HepG2 (cell line): ENCODE measurements around the gene TMEM258. TPM values are rescaled to one million over a fixed set of nuclear protein-coding genes. Genes with fewer than 3 reads are reported as not detected.

Source experiments
- AGO1 ChIP-seq: fragments of 200-400 bp; formaldehyde crosslinking; IDR thresholded peaks from 2 replicates; pipeline ENCODE4 v1.6.1; 2017; ENCODE audit warnings: mild to moderate bottlenecking, low read depth, low read length, moderate library complexity; ENCODE audit not compliant: poor library complexity, severe bottlenecking
- ATF4 ChIP-seq, 2 experiments: fragments of 450-650 bp in 1 of 2; sonication (generic) in 1 of 2; formaldehyde crosslinking; IDR thresholded peaks; 2 replicates each; pipeline versions ENCODE4 v1.5.0 to v1.8.0; 2020 to 2022; ENCODE audit warnings: mild to moderate bottlenecking in 1 of 2, missing genetic modification reagents in 1 of 2
- IRX3 ChIP-seq: sonication (generic); formaldehyde crosslinking; IDR thresholded peaks from 2 replicates; pipeline ENCODE4 v1.8.1; 2023; ENCODE audit warnings: mild to moderate bottlenecking, low read depth, missing genetic modification reagents, borderline replicate concordance
- KAT2B ChIP-seq: fragments of 150-350 bp; IDR thresholded peaks from 2 replicates; pipeline ENCODE4 v1.6.1; 2014; ENCODE audit warnings: low read depth, low read length, borderline replicate concordance
- KAT8 ChIP-seq: IDR thresholded peaks from 2 replicates; pipeline ENCODE4 v1.6.1; 2016; ENCODE audit warnings: missing genetic modification reagents, missing compliant biosample characterization
- KDM3A ChIP-seq: IDR thresholded peaks from 2 replicates; pipeline ENCODE4 v1.6.1; 2018; ENCODE audit warnings: low read depth, missing compliant biosample characterization
- RCOR2 ChIP-seq: IDR thresholded peaks from 2 replicates; pipeline ENCODE4 v1.6.1; 2016; ENCODE audit warnings: missing biosample characterization, missing genetic modification reagents
- SIN3B ChIP-seq: fragments of 150-350 bp; IDR thresholded peaks from 2 replicates; pipeline ENCODE4 v1.6.1; 2014; ENCODE audit warnings: low read length
- SOX6 ChIP-seq, 2 experiments: fragments of 450-650 bp in 1 of 2; sonication (generic) in 1 of 2; formaldehyde crosslinking in 1 of 2; IDR thresholded peaks; 2 replicates each; pipeline versions ENCODE4 v1.4.0 to v1.6.1; 2017 to 2020; ENCODE audit warnings: antibody characterized with exemption in 1 of 2, mild to moderate bottlenecking in 1 of 2, missing genetic modification reagents in 1 of 2
- SRSF1 ChIP-seq: fragments of 200-400 bp; formaldehyde crosslinking; optimal IDR thresholded peaks from 2 replicates; pipeline ENCODE3; 2017; ENCODE audit warnings: mild to moderate bottlenecking, low read depth, low read length, moderate library complexity
- TIGD3 ChIP-seq: sonication (generic); formaldehyde crosslinking; IDR thresholded peaks from 2 replicates; pipeline ENCODE4 v1.5.1; 2020; ENCODE audit warnings: mild to moderate bottlenecking, missing genetic modification reagents, borderline replicate concordance
- YY1 ChIP-seq: IDR thresholded peaks from 2 replicates; pipeline ENCODE4 v1.6.1; 2011; ENCODE audit warnings: low read length, low read depth, moderate library complexity, mild to moderate bottlenecking; ENCODE audit not compliant: insufficient read depth, insufficient replicate concordance
- ZBTB20 ChIP-seq: sonication (generic); formaldehyde crosslinking; IDR thresholded peaks from 2 replicates; pipeline ENCODE4 v1.8.1; 2023; ENCODE audit warnings: missing genetic modification reagents, low read depth, mild to moderate bottlenecking, borderline replicate concordance
- ZNF280D ChIP-seq: sonication (generic); formaldehyde crosslinking; IDR thresholded peaks from 2 replicates; pipeline ENCODE4 v1.5.1; 2020; ENCODE audit warnings: mild to moderate bottlenecking, missing genetic modification reagents
- ZNF383 ChIP-seq: sonication (generic); formaldehyde crosslinking; IDR thresholded peaks from 2 replicates; pipeline ENCODE4 v1.4.0; 2020; ENCODE audit warnings: missing genetic modification reagents, mild to moderate bottlenecking, borderline replicate concordance
- ZNF530 ChIP-seq: sonication (generic); formaldehyde crosslinking; IDR thresholded peaks from 2 replicates; pipeline ENCODE4 v1.5.0; 2020; ENCODE audit warnings: low read depth, mild to moderate bottlenecking, missing genetic modification reagents
- ZNF574 ChIP-seq: sonication (generic); formaldehyde crosslinking; IDR thresholded peaks from 2 replicates; pipeline ENCODE4 v1.4.0; 2020; ENCODE audit warnings: missing genetic modification reagents
- ZNF790 ChIP-seq: sonication (generic); formaldehyde crosslinking; IDR thresholded peaks from 2 replicates; pipeline ENCODE4 v1.8.0; 2022; ENCODE audit warnings: missing genetic modification reagents, mild to moderate bottlenecking, borderline replicate concordance
- ZNF841 ChIP-seq: sonication (generic); formaldehyde crosslinking; IDR thresholded peaks from 2 replicates; pipeline ENCODE4 v1.8.1; 2023; ENCODE audit warnings: missing genetic modification reagents, borderline replicate concordance
- polyA plus RNA-seq, 8 experiments: library from polyadenylated mRNA; depleted of rRNA in 3 of 8; stranded (reverse) in 7 of 8; unstranded in 1 of 8; fragments of >200 nt; fragmentation: Illumina TruSeq in 4 of 8; extraction: Trizol in 4 of 8; gene quantifications; 2 replicates each; pipeline versions ENCODE4 v1.2.1 to v1.2.3, GENCODE V29; 2011 to 2016; ENCODE audit warnings: low read depth in 4 of 8, missing spikeins in 1 of 8, mixed read lengths in 1 of 8; ENCODE audit not compliant: insufficient read depth in 1 of 8
- total RNA-seq, 5 experiments: library from RNA; depleted of rRNA; stranded (reverse); fragments of >200 nt; fragmentation: Illumina TruSeq; extraction: Trizol; gene quantifications; 2 replicates each; pipeline ENCODE4 v1.2.3, GENCODE V29; 2016; ENCODE audit warnings: low read depth in 1 of 5

Gene TMEM258
- total and polyA plus RNA-seq, 2 of the 13 experiments (the other 11 are each of a cell fraction or from before 2014, with no cell fraction given): 175 to 424 TPM

- TF ChIP-seq ATF4 (CRISPR knock-in tag; IDR thresholded peaks at IDR 0.05) (no peak), ZNF383 (CRISPR knock-in tag) (no peak), RCOR2 (CRISPR knock-in tag) (no peak; the same call in 1 of the 2 replicates), SRSF1 (peak; percentile 82), KDM3A (0 out of 2 replicates have a peak, but pooled peaks have one; percentile 14), AGO1 (peak; percentile 77), ZNF280D (CRISPR knock-in tag) (peak; percentile 82; the same call in 1 of the 2 replicates), ZNF530 (CRISPR knock-in tag) (no peak), ZNF790 (CRISPR knock-in tag) (0 out of 2 replicates have a peak, but pooled peaks have one; percentile 41), YY1 (peak; percentile 79), ZNF841 (CRISPR knock-in tag) (no peak), ZBTB20 (no peak), SOX6 (IDR thresholded peaks at IDR 0.05) (no peak), SOX6 (CRISPR knock-in tag; IDR thresholded peaks at IDR 0.05) (peak; percentile 42; the same call in 1 of the 2 replicates), KAT8 (CRISPR knock-in tag) (peak; percentile 96), ZNF574 (peak; percentile 91), KAT2B (no peak), IRX3 (no peak), TIGD3 (CRISPR knock-in tag) (no peak; the same call in 1 of the 2 replicates), SIN3B (peak; percentile 77)
Measured at GRCh38 chr11:61792310-61793082, at the start of gene TMEM258, which contains the start of gene FEN1 (continued).
